ENCODE results near the gene HMMR.

Gene HMMR

DNA sequence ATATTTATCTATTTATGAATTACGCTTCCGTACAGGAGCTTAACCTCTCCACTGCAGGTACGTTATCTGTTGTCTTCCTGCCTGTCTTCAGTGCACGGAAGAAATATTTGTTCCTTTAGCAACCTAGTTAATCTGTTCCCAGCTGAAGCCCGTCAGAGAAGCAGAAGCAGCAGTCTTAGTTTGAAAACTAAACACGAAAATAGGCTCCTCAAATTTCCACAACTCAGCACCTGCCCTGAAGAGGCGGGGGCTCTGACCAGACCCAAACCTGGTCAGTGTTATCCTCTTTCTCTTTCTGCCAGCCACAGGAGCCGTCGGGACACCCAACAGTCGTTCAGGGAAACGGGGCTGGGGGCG is 992 bp upstream of the HMMR start:
- no peak for DNase-seq (ENCODE audit: low spot score)

DNA sequence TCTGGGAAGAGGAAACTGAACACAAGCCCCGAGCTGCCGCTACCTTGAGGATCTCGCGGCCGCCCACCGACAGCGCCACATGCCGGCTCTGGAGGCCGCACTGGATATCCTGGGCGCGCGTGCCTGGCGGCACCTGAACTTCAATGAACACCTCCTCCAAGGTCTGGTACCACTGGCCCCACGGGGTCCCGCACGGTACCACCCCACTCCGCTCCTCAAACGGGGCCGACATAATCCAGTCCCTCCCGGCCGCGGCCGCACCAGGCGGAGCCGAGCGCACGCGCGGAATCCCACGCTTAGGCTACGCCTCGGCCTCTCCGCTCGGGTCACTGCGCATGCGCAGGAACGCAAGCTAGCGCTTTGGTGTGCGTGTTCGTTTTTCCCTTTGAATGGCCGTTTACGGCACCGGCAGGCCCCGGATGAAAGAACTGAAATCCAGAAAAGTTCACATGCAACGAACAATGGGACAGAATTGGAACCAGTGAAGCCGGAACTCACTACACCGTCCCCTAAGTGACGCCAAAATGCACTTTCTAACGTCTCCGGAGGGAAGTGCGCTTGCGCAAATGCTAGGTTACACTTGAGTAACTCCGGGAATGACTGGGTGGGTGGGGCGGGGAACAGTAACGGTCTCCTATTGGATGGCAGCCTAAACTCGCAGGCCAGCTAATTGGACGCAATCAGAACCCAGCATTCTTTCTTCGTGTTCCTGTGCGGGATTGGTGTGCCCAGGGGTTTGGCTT is 442 bp upstream of the HMMR start, which contains the start of gene NUDCD2:
Gene NUDCD2, minus strand, starts transcription at position 284 of the 743 bp plus-strand sequence. Its CDS starts 52 bp downstream, at position 232.
- DNase-seq (ENCODE audit: low spot score): peak; percentile 94

GRCh38 chr5:163463063-163463435 is 2.6 kb downstream of the HMMR start:
- DNase-seq (ENCODE audit: low spot score): no peak

DNA sequence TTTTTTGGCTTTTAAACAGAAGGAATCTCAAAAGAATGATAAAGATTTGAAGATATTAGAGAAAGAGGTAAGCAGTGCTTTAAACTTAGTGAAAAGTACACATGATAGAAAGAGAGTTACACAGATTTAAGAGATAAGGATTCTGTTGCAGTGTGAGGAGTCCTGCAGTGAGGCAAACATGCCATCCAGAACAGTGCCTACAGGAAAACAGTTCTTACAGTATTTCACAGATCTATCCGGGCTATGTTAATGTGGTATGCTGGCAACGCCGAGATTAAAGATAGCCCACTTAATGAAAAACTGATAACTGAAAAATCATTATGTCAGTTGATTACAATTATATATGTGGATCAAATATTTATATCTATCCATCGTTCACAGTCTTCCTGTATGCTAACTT is 7.2 kb downstream of the HMMR start:
- DNase-seq (ENCODE audit: low spot score): no peak

- DNase-seq (ENCODE audit: low spot score): no peak
Observed at GRCh38 chr5:163473635-163474243, 13.3 kb downstream of the HMMR start.

GRCh38 chr5:163475411-163475810 is 15.0 kb downstream of the HMMR start:
- DNase-seq (ENCODE audit: low spot score): no peak

GRCh38 chr5:163478126-163478981 is 17.9 kb downstream of the HMMR start:
- DNase-seq (ENCODE audit: low spot score): peak; percentile 12

GRCh38 chr5:163478982-163479271 is 18.5 kb downstream of the HMMR start:
- DNase-seq (ENCODE audit: low spot score): no peak

- DNase-seq (ENCODE audit: low spot score): peak; percentile 11
Observed at GRCh38 chr5:163489055-163489744, 28.8 kb downstream of the HMMR start.

- DNase-seq (ENCODE audit: low spot score): no peak
Observed at GRCh38 chr5:163489745-163490075, 29.3 kb downstream of the HMMR start.

- peak; percentile 25 for DNase-seq (ENCODE audit: low spot score)
Observed at GRCh38 chr5:163496286-163496685, 35.9 kb downstream of the HMMR start.

- DNase-seq (ENCODE audit: low spot score): no peak
Observed at GRCh38 chr5:163497315-163497714, 36.9 kb downstream of the HMMR start.

- no peak for DNase-seq (ENCODE audit: low spot score)
Observed at GRCh38 chr5:163498886-163499285, 38.5 kb downstream of the HMMR start.

GRCh38 chr5:163502521-163502920 is 42.1 kb downstream of the HMMR start:
- no peak for DNase-seq (ENCODE audit: low spot score)

DNA sequence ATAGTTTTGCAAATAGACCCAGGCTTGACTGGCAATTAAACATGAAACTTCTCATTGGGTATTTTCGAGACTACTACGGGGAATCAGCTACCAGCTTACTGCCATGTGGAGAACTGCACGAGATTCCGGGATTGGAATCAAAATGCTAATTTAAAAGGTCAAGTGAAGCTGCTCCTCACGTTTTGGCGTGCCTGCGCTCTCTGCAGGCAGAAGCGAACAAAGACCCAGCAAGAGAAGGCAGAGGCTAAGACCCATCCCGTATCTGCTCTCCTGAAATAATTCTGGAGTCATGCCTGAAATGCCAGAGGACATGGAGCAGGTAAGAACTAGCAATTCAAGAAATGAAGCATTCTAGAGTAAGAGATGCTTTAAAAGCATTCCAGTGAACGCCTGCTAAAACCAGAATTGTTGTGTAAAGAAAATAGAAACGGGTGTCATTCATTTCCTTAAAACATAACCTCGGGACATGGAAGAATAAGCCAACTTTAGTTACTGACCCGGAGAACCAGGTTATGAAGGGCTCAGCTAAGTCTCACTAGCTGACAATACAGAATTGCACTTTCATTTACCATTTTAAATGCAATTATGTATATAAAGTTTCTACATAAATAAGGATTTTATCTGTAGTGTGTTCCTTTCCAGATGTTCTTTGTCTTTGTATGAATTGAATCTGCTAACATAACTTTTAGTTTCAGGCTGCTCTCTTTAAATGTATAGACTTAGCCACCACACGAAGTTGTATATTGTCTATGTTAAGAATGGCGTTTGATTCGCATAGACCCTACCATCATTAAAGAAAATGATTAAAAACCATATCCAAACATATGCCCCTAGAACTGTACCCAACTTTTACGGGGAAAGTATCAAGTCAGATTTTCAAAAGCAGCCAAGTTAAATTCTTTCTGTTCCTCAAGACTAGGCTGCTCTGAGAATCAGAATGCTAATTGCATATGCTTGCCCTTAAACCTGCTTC is 43.0 kb downstream of the HMMR start:
- DNase-seq (ENCODE audit: low spot score): peak; percentile 72

- DNase-seq (ENCODE audit: low spot score): peak; percentile 37
Observed at GRCh38 chr5:163504079-163504931, 43.9 kb downstream of the HMMR start.

GRCh38 chr5:163505049-163505367 is 44.6 kb downstream of the HMMR start:
- DNase-seq (ENCODE audit: low spot score): no peak

DNA sequence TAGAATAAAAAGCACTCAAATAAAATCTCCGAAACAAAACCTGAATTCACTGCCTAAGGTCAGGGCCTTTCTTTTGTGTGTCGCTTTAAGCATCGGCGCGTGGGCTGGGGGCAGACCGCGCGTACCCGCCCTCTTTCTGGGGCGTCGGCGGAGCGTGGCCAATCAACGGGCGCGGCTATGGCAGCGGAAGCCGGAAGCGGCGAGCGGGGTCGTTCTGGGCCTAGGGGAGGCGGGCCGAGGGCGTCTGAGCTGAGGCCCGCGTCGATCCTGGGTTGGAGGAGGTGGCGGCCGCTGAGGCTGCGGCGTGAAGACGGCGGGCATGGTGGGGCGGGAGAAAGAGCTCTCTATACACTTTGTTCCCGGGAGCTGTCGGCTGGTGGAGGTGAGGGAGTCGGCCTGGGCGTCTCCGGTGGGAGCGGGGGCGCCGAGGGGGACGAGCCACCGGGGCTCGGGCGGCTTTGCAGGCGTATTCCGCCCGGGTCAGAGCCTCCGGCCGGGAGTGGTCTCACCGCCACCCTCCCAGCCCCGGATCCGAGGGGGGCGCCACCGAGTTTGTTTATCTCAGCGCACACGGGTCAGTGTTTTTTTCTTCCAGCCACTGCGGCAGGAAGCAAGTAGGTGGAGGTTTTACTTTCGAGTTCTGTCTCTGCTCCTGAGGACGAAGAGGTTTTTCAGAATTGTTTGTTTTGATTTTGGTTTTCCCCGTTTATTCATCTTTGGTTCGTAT is 45.1 kb downstream of the HMMR start, which contains the start of gene MAT2B:
Gene MAT2B, plus strand, starts transcription at position 252 of the 727 bp plus-strand sequence. Its CDS starts 68 bp downstream, at position 320.
- peak; percentile 96 for DNase-seq (ENCODE audit: low spot score)

DNA sequence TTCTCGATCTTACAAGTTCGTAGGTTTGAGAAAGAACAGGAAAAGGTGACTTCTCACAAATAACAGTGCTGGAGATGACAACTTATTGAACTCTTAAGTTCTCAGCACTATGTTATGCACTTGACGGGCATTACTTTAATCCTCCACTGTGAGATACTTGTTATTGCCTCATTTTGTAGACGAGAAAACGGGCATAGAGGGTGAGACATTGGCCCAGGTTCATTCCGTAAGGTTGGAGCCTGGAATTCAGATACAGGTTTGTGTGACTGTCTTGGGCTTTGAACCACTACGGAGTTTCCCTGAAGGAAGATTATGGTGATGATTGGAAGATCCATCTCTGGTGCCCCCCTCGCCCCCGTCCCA is 45.6 kb downstream of the HMMR start:
- DNase-seq (ENCODE audit: low spot score): peak; percentile 9

- DNase-seq (ENCODE audit: low spot score): peak; percentile 32
Observed at GRCh38 chr5:163506726-163507125, 46.3 kb downstream of the HMMR start.

Measured in AG20443 (cell line).